Stimulated activated CD4-positive, alpha-beta T cell treated with anti-CD3 and anti-CD28 coated beads, Interleukin-1b, Interleukin-23, amount 100 ng/mL, for 1 hour (primary cell): ENCODE measurements around the gene AFF3.

Experiments
- DNase-seq, 2 donors: peaks; one replicate each; pipeline ENCODE4 v3.0.0-alpha.2; 2020; ENCODE audit warnings: low read depth in 2 of 2

The AFF3 gene

GRCh38 chr2:99831772-99832171 lies 310.6 kb downstream of the AFF3 start:
- DNase-seq, result no peak

DNA sequence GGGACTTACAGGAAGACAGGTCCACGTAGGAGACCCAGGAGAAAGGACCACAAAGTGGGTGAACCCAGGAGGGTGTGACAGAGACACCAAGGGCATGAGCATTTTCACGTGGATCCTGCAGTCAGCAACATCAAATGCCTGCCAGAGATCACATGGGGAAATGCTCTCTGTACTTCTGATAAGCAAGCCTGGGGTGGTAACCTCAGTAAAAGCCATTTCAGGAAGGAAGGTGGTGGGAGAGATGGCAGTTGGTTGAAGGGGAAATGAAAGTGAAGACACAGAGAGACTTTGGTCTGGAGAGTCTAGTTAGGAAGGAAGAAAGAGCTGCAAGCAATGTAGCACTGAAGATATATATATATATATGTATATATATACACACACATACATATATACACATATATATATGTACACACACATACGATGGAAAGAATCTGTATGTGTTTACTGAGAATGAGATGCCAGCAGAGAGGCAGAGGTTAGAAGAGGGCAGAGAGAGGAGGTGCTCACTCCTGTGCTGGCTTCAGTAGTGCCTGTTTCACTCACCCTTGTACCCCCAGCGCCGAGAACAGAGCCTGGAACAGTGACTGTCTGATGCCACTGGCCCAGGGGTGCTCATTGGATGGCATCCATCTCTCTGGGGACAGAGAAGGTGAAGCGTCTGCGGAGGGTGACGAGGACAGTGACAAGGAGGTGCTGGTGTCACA lies 314.9 kb downstream of the AFF3 start:
- no peak for DNase-seq

GRCh38 chr2:99825630-99826029 lies 316.8 kb downstream of the AFF3 start:
- no peak for DNase-seq

DNA sequence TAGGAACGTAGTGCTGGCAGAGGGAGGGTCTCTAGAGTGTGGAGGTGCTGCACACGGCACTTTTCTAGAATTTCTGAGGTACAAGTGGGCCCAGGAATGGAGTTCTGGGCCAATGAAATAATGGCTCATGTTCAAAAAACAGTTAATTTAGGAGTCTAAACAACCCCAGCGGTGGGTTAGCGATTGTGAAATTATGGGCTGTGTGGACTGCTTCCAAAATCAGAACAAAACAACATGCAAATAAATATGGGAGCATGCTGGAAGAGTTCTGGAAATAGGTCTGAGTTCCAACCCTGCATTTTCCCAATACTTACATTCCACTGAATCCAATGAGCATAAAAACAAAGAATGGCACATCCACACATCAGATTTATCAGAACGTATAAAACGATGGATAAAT lies 317.6 kb downstream of the AFF3 start:
- no peak for DNase-seq

GRCh38 chr2:99822474-99823207 lies 319.7 kb downstream of the AFF3 start:
- DNase-seq, result no peak

- DNase-seq, result no peak
Measured at GRCh38 chr2:99821984-99822383, 320.4 kb downstream of the AFF3 start.

GRCh38 chr2:99821572-99821971 lies 320.8 kb downstream of the AFF3 start:
- DNase-seq, result no peak

DNA sequence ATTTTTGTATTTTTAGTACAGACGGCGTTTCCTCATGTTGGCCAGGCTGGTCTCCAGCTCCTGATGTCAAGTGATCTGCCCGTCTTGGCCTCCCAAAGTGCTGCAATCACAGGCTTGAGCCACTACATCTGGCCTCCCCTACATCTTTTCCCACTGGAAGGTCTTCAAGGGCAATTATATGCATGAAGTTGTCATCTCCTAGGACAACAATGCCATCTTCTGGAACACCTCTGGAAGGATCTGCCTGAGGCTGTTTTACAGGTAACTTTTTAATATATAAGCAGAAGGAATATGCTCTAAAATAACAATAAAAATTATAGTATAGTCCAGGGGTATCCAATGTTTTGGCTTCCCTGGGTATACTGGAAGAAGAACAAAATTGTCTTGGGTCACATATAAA lies 321.4 kb downstream of the AFF3 start:
- DNase-seq, result no peak

- no peak for DNase-seq
Measured at GRCh38 chr2:99819766-99820165, 322.6 kb downstream of the AFF3 start.

DNA sequence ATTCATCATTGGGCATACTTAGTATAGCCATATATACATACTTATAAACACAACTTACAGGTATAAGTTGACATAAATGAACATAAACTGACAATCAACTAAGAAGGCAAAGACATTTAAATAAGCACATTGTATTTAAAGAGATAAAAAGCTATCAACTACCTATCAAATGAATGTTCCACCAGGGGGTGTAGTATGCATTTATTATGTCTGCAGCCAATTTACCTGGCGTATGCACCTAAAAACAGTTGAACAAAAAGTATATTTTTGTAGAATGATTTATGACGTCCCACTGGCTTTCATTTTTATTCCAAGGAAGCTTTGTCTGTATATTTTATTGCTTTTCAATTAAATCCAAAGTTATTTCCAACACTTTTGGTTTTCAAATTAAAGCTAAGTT lies 323.5 kb downstream of the AFF3 start:
- DNase-seq, result no peak

DNA sequence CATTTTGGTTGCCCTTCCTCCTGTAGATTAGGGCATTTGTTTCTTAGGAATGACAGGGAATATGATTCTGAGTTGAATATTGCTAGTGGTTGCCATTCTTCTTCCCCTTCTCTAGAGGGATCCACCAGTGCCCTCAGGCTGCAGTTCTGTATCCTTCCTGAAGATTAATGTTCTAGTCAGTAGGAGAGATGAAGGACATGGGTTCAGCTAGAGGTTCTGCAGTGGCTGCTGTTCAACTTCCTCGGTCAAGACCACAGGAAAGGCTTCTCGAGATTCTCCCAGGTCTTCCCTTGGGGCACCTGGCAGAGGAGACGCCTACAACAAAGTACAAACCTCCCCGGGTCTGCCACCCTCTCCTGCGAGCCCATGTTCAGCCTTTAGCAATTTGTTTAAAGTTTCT lies 325.5 kb downstream of the AFF3 start:
- DNase-seq, result no peak

DNA sequence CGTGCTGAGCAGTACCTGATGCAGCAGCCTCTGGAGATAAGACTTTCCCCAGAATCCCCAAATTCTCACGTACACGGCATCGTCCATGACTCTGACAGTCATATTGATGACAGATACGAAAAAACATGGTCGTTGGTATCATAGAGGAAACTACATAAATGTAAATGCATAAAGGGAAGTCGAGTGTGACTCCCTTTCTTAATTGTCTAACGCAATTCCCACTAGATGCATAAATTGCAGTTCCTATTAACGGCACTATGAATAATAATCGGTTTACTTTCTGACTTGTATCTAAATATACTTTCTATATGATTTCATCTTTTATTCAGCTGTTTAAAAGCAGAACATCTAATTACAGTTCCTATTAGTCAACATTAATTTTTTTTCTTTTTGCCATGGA lies 330.0 kb downstream of the AFF3 start:
- no peak for DNase-seq

GRCh38 chr2:99811544-99811943 lies 330.8 kb downstream of the AFF3 start:
- DNase-seq, result no peak

DNA sequence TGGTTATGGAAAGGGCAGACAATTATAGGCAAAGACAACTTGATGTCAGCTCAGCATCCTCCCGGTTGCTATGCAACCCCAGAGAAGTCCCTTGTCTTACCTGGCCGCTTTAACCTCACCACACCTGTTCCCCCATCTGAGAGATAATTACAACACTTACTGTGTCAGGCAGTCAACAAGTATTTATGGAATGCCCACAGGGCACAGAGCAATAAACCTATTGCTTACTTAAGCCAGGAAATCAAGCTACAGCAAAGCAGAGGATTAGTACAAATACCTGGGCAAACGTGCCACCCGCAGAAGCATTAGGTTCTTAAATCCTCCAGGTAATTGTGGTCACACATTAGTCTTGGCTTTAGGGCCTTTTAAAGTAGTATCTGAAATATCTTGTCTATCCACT lies 332.2 kb downstream of the AFF3 start:
- no peak for DNase-seq

DNA sequence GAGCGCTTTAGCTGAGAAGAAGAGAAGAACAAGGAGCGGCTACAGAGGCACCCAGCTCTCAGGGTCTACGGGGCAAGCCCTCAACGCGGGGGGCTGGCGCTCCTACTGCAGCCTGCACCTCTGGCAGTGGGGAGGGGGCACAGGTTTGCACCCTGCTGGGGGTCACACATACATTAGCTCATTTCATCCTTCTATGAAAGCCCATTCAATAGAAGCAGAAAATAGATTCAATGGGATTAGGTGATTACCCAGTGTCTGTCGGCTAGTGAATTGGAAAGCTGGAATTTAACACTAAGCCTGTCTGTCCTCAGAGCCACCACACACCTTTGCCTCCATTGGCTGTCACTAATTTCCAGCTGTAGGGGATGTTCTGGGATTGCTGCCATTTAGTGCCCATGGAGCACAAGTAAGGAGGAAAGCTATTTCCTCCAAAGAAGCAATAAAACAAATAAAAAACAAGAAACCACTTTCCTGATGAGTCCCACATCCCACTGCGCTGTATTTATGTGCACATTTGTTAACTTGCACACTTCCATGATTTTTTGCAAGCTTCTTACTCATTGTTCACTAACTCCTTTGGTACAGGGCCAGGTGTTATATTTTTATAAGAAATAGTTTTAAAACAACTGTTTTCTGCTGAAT lies 333.0 kb downstream of the AFF3 start:
- no peak for DNase-seq

- no peak for DNase-seq
Measured at GRCh38 chr2:99808361-99809200, 333.8 kb downstream of the AFF3 start.

DNA sequence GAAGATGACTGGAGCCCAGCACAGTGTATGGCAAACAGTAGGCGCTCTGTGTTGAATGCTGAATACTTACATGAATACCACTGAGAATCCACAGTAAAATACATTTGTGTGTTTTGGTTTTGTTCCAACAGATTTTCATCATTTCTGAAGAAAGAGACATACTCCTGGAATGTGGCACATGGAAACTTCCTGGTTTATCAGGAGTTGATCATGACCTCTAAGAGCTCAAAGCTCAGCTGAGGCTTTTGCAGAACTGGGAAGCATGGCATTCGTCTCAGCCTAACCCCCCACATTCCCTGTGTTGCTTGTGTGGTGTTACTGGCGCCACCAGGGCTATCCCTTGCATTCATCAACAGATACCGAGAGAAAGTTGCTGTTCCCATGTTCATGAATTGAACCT lies 335.6 kb downstream of the AFF3 start:
- DNase-seq, result no peak

- DNase-seq, result no peak
Measured at GRCh38 chr2:99805930-99806476, 336.4 kb downstream of the AFF3 start.

GRCh38 chr2:99803846-99804245 lies 338.5 kb downstream of the AFF3 start:
- DNase-seq, result no peak

- no peak for DNase-seq
Measured at GRCh38 chr2:99802734-99803133, 339.7 kb downstream of the AFF3 start.

DNA sequence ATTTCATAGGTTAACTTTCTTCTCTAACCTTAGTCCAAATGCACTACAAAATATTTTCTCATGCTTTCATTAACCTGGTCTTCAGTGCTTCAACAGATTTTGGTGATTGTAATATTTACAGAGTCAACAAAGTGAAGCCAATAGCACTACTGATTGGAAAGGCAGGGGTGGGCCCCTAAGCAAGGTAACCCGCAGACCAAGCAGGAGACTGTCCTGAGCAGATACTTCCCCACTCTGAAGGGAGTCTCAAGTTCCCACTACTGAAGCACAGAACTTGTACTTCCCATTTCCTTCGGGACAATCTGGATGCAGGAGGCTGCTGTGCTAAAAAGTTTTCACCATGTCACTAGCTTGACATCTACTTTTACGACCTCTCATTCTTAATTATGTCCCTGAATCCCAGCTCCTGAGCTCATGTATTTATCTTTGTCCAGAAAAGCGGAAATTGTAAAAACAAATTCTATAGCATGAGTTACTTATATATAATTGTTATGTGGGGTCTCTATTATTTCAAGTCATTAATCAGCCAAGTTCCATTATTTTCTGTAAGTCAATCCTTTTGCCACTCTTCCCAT lies 341.0 kb downstream of the AFF3 start:
- DNase-seq, result no peak

DNA sequence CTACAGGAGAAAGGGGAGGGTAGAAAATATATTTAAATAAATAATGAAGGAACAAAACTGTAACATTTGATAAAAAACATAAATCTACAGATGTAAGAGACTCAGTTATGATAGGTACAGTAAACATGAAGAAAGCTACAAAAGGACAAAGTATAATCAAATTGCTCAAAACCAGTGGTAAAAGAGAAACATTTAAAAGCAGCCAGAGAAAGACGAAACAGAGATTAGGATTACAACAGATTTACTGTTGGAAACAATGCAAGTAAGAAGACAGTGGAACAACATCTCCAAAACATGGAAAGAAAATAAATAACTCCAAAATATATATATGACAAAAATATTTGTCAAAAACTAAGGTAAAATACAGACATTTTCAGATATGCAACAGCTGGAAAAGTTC lies 344.9 kb downstream of the AFF3 start:
- no peak for DNase-seq
